K562 (cell line): ENCODE results near the gene METRNL. TPM values are rescaled to one million over a fixed set of nuclear protein-coding genes. Genes with fewer than 3 reads are reported as not detected.

Source experiments
- ARHGAP35 ChIP-seq: fragments of 450-650 bp; IDR thresholded peaks from 2 replicates; pipeline ENCODE4 v1.6.1; 2018; ENCODE audit not compliant: partially characterized antibody
- CCNT2 ChIP-seq: IDR thresholded peaks from 2 replicates; pipeline ENCODE4 v1.6.1; 2011; ENCODE audit warnings: borderline replicate concordance, low read depth, mild to moderate bottlenecking, moderate library complexity, mixed read lengths, low read length; ENCODE audit not compliant: insufficient read length; ENCODE audit errors: extremely low read depth
- DPF2 ChIP-seq: fragments of 450-650 bp; IDR thresholded peaks from 2 replicates; pipeline ENCODE4 v1.6.1; 2016
- ESRRA ChIP-seq: fragments of 450-650 bp; IDR thresholded peaks from 2 replicates; pipeline ENCODE4 v1.6.1; 2014; ENCODE audit warnings: low read depth, mild to moderate bottlenecking, moderate library complexity, borderline replicate concordance
- HOXB6 ChIP-seq: fragments of 250-450 bp; sonication (Bioruptor Pico); IDR thresholded peaks from 2 replicates; pipeline ENCODE4 v1.5.1; 2022; ENCODE audit warnings: mild to moderate bottlenecking, borderline replicate concordance
- NFE2 ChIP-seq: IDR thresholded peaks from 2 replicates; pipeline ENCODE4 v1.6.1; 2014; ENCODE audit warnings: antibody characterized with exemption, low read depth
- NFE2L1 ChIP-seq: fragments of 450-650 bp; IDR thresholded peaks from 2 replicates; pipeline ENCODE4 v1.6.1; 2016; ENCODE audit warnings: missing genetic modification characterization, low read depth, mild to moderate bottlenecking, missing compliant biosample characterization, moderate library complexity, borderline replicate concordance
- NFIX ChIP-seq: fragments of 250-450 bp; sonication (Bioruptor Pico); IDR thresholded peaks from 2 replicates; pipeline ENCODE4 v1.4.0; 2020; ENCODE audit warnings: low read depth, mild to moderate bottlenecking, moderate library complexity
- POLR3G ChIP-seq: IDR thresholded peaks from 2 replicates; pipeline ENCODE4 v1.6.1; 2011; ENCODE audit not compliant: insufficient read length, insufficient replicate concordance; ENCODE audit errors: extremely low read depth
- RB1 ChIP-seq: fragments of 450-650 bp; IDR thresholded peaks from 2 replicates; pipeline ENCODE4 v1.6.1; 2017; ENCODE audit warnings: low read depth, mild to moderate bottlenecking
- SIRT6 ChIP-seq: IDR thresholded peaks from one replicate; pipeline ENCODE4 v1.6.1; 2012; ENCODE audit warnings: low read depth, mild to moderate bottlenecking, control low read depth, inconsistent platforms, low read length, moderate library complexity
- SOX6 ChIP-seq: fragments of 450-650 bp; IDR thresholded peaks from 2 replicates; pipeline ENCODE4 v1.6.1; 2014; ENCODE audit warnings: mild to moderate bottlenecking
- U2AF1 ChIP-seq: fragments of 200-400 bp; formaldehyde crosslinking; optimal IDR thresholded peaks from 2 replicates; pipeline ENCODE3; 2017; ENCODE audit warnings: mild to moderate bottlenecking, low read depth, low read length, moderate library complexity
- polyA plus RNA-seq, 8 experiments: library from polyadenylated mRNA; depleted of rRNA in 4 of 8; stranded (reverse) in 5 of 8; unstranded in 3 of 8; fragments of >200 nt; fragmentation: Nextera tagmentation in 2 of 8; fragmentation: Illumina TruSeq in 1 of 8; extraction: Ambion mirVana in 2 of 8; extraction: Trizol in 1 of 8; gene quantifications; 2 replicates each; pipeline versions ENCODE4 v1.2.1 to v1.2.3, GENCODE V29; 2011 to 2014; ENCODE audit warnings: inconsistent platforms in 1 of 8, missing spikeins in 1 of 8
- total RNA-seq, 7 experiments: library from RNA; depleted of rRNA in 6 of 7; stranded (reverse); fragments of >200 nt in 6 of 7; fragmentation: Illumina TruSeq in 2 of 7; extraction: Trizol in 2 of 7; gene quantifications; 2 replicates each; pipeline versions ENCODE4 v1.2.1 to v1.2.3, GENCODE V29; 2011 to 2021; ENCODE audit warnings: low replicate concordance in 1 of 7
- TF ChIP-seq, protein P1 (sequence below): fragments of 250-450 bp; sonication (Bioruptor Pico); IDR thresholded peaks from 2 replicates; pipeline ENCODE4 v1.4.0; 2020
- TF ChIP-seq, protein P2 (sequence below), 3 experiments: fragments of 200-800 bp in 1 of 3; sonication (Bioruptor generic) in 1 of 3; sonication (generic) in 1 of 3; formaldehyde crosslinking in 1 of 3; IDR thresholded peaks; 2 replicates each; pipeline versions ENCODE4 v1.6.1 to v1.8.0; 2016 to 2022; ENCODE audit warnings: mild to moderate bottlenecking in 2 of 3, missing compliant biosample characterization in 2 of 3, missing genetic modification characterization in 2 of 3, missing genetic modification reagents in 1 of 3
- TF ChIP-seq, protein P3 (sequence below), 2 experiments: fragments of 250-450 bp in 1 of 2; fragments of 450-650 bp in 1 of 2; sonication (Bioruptor Pico) in 1 of 2; IDR thresholded peaks; 2 replicates each; pipeline versions ENCODE4 v1.6.1 to v1.8.0; 2016 to 2021; ENCODE audit warnings: mild to moderate bottlenecking in 2 of 2, moderate library complexity in 2 of 2, missing compliant biosample characterization in 1 of 2, missing genetic modification characterization in 1 of 2
- TF ChIP-seq, protein P4 (sequence below): fragments of 450-650 bp; IDR thresholded peaks from 2 replicates; pipeline ENCODE4 v1.6.1; 2017; ENCODE audit warnings: antibody characterized with exemption
- TF ChIP-seq, protein P5 (sequence below): fragments of 250-450 bp; sonication (Bioruptor Pico); IDR thresholded peaks from 2 replicates; pipeline ENCODE4 v1.8.0; 2021; ENCODE audit warnings: moderate library complexity, mild to moderate bottlenecking, inconsistent platforms
- TF ChIP-seq, protein P6 (sequence below), 3 experiments: IDR thresholded peaks in 2 of 3; conservative IDR thresholded peaks in 1 of 3; 2 replicates each; pipeline ENCODE4 v1.5.1; 2011 to 2012; ENCODE audit warnings: low read length in 3 of 3, mild to moderate bottlenecking in 3 of 3, control low read depth in 2 of 3, improper control_type of control experiment in 1 of 3, inconsistent platforms in 1 of 3, low read depth in 1 of 3, mixed read lengths in 1 of 3, moderate library complexity in 1 of 3; ENCODE audit not compliant: insufficient read depth in 2 of 3

Gene METRNL
- total and polyA plus RNA-seq, 9 of the 15 experiments (the other 6 are each of a cell fraction or from before 2014, with no cell fraction given), result 0.17 to 31.8 (median 2.9) TPM

DNA sequence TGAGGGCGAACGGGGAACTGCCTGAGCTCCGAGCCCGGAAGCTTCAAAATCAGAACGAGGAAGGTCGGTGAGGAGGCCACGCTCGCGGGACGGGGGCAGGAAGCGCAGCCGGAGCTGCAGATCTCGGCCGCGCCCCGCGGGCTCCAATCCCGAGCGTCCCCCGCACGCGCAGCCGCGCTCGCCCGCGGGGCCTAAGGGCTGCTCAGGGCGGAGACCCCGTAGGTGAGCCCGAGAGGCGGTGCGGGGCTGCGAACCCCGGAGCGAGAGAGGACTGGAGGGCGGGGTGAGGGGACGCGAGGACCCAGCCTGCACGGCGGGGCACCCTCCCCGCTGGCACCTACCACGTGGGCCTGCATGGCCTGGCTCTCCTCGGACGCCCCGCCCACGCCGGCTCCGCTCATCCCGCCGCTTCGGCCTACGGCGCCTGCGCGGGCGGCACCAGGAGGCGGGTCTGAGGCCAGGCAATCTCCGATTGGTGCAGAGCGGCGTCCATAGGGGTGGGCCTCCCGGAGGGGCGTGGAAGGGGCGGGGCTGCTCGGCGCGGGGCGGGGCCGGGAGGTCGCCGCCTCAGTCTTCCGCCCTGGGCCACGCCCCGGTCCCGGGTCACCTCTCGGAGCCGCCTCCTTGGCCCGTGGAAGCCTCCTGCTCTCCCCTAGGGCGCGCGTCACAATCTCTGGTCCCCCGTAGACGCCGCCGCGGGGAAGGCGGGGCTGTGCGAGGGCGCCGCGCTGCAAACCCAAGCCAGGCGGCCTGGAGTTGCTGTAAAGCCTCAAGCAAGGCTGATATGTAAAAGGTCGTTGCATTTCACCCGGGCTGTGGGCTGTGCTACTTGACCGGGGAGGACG lies 27.8 kb upstream of the METRNL start (continued):
- TF ChIP-seq NFIX (no peak), CCNT2 (peak; percentile 87), U2AF1 (peak; percentile 93), SOX6 (no peak), NFE2 (no peak), SIRT6 (no peak), POLR3G (no peak), NFE2L1 (no peak), RB1 (peak; percentile 47; the same call in 1 of the 2 replicates), HOXB6 (CRISPR knock-in tag) (no peak), ARHGAP35 (no peak), ESRRA (0 out of 2 replicates have a peak, but pooled peaks have one; percentile 10), DPF2 (no peak)
- TF ChIP-seq, protein P1, sequence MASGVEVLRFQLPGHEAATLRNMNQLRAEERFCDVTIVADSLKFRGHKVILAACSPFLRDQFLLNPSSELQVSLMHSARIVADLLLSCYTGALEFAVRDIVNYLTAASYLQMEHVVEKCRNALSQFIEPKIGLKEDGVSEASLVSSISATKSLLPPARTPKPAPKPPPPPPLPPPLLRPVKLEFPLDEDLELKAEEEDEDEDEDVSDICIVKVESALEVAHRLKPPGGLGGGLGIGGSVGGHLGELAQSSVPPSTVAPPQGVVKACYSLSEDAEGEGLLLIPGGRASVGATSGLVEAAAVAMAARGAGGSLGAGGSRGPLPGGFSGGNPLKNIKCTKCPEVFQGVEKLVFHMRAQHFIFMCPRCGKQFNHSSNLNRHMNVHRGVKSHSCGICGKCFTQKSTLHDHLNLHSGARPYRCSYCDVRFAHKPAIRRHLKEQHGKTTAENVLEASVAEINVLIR (CRISPR knock-in tag), result 0 out of 2 replicates have a peak, but pooled peaks have one; percentile 36
- TF ChIP-seq, protein P2, sequence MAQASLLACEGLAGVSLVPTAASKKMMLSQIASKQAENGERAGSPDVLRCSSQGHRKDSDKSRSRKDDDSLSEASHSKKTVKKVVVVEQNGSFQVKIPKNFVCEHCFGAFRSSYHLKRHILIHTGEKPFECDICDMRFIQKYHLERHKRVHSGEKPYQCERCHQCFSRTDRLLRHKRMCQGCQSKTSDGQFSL (CRISPR knock-in tag; IDR thresholded peaks at IDR 0.05), result no peak
- TF ChIP-seq, protein P2 (tag; IDR thresholded peaks at IDR 0.05), result no peak
- TF ChIP-seq, protein P3, sequence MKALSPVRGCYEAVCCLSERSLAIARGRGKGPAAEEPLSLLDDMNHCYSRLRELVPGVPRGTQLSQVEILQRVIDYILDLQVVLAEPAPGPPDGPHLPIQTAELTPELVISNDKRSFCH (CRISPR knock-in tag; IDR thresholded peaks at IDR 0.05), result no peak
- TF ChIP-seq, protein P3 (tag; IDR thresholded peaks at IDR 0.05), result peak; percentile 26; the same call in 1 of the 2 replicates
- TF ChIP-seq, protein P4, sequence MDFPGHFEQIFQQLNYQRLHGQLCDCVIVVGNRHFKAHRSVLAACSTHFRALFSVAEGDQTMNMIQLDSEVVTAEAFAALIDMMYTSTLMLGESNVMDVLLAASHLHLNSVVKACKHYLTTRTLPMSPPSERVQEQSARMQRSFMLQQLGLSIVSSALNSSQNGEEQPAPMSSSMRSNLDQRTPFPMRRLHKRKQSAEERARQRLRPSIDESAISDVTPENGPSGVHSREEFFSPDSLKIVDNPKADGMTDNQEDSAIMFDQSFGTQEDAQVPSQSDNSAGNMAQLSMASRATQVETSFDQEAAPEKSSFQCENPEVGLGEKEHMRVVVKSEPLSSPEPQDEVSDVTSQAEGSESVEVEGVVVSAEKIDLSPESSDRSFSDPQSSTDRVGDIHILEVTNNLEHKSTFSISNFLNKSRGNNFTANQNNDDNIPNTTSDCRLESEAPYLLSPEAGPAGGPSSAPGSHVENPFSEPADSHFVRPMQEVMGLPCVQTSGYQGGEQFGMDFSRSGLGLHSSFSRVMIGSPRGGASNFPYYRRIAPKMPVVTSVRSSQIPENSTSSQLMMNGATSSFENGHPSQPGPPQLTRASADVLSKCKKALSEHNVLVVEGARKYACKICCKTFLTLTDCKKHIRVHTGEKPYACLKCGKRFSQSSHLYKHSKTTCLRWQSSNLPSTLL, result no peak
- TF ChIP-seq, protein P5, sequence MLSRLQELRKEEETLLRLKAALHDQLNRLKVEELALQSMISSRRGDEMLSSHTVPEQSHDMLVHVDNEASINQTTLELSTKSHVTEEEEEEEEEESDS (CRISPR knock-in tag), result no peak
- TF ChIP-seq, protein P6, sequence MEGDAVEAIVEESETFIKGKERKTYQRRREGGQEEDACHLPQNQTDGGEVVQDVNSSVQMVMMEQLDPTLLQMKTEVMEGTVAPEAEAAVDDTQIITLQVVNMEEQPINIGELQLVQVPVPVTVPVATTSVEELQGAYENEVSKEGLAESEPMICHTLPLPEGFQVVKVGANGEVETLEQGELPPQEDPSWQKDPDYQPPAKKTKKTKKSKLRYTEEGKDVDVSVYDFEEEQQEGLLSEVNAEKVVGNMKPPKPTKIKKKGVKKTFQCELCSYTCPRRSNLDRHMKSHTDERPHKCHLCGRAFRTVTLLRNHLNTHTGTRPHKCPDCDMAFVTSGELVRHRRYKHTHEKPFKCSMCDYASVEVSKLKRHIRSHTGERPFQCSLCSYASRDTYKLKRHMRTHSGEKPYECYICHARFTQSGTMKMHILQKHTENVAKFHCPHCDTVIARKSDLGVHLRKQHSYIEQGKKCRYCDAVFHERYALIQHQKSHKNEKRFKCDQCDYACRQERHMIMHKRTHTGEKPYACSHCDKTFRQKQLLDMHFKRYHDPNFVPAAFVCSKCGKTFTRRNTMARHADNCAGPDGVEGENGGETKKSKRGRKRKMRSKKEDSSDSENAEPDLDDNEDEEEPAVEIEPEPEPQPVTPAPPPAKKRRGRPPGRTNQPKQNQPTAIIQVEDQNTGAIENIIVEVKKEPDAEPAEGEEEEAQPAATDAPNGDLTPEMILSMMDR (IDR thresholded peaks at IDR 0.05 in 2 of 3, conservative IDR thresholded peaks at IDR 0.05 in 1 of 3; ENCODE audit: insufficient read depth in 2 of 3, low read depth in 1 of 3, low read length in 3 of 3), result 0 out of 6 replicates have a peak, but pooled peaks of 2 of the 3 experiments have one; percentile 10 to 11
